PC-9 (cell line): Measurements from ENCODE around the gene TOPORS.

Experiments used
- CTCF ChIP-seq: fragments of 200-600 bp; sonication (generic); conservative IDR thresholded peaks from 2 replicates; pipeline ENCODE4 v1.6.1; 2017; ENCODE audit warnings: mixed run types, antibody characterized with exemption, mild to moderate bottlenecking, moderate library complexity
- EZH2 ChIP-seq: fragments of 200-600 bp; sonication (generic); IDR thresholded peaks from 2 replicates; pipeline ENCODE4 v1.8.0; 2017; ENCODE audit warnings: antibody characterized with exemption, low read depth

- TF ChIP-seq CTCF = no peak
- no peak for TF ChIP-seq EZH2
Measured at GRCh38 chr9:32574858-32575257, 22.5 kb upstream of the TOPORS start.
